Measurements from ENCODE around the gene ATP6V1G3.

GRCh38 chr1:198535631-198536030 is 4.8 kb downstream of the ATP6V1G3 start:
- TF ChIP-seq CTCF (conservative IDR thresholded peaks at IDR 0.05 in 1 of 2, IDR thresholded peaks at IDR 0.05 in 1 of 2; ENCODE audit: low read depth in 1 of 2, low read length in 2 of 2): no peak
- TF ChIP-seq EZH2 (IDR thresholded peaks at IDR 0.05; ENCODE audit: low read length, missing control alignments): no peak

Measured in fibroblast of lung (primary cell).